Liver (tissue), 9 donors: ENCODE measurements around the gene RASA3. TPM values are rescaled to one million over a fixed set of nuclear protein-coding genes. Genes with fewer than 3 reads are reported as not detected.

Source experiments
- DNase-seq: peaks from one replicate; pipeline ENCODE4 v3.0.0-alpha.2; 2017; ENCODE audit warnings: low spot score
- H3K27ac ChIP-seq, 2 donors: one replicate each; pipeline ENCODE4 v1.7.0; 2013; ENCODE audit warnings: inconsistent platforms in 2 of 2, low read length in 2 of 2, control low read depth in 1 of 2, low read depth in 1 of 2, mild to moderate bottlenecking in 1 of 2
- H3K27me3 ChIP-seq, 4 donors: one replicate each; pipeline versions ENCODE4 v1.6.1 to v1.7.0; 2013; ENCODE audit warnings: low read length in 3 of 4, inconsistent platforms in 1 of 4, mild to moderate bottlenecking in 1 of 4, moderate library complexity in 1 of 4; ENCODE audit not compliant: control insufficient read depth in 4 of 4, insufficient read depth in 4 of 4
- H3K36me3 ChIP-seq, 4 donors: one replicate each; pipeline versions ENCODE4 v1.6.1 to v1.7.0; 2013; ENCODE audit warnings: low read length in 3 of 4, mild to moderate bottlenecking in 3 of 4, low read depth in 1 of 4, moderate library complexity in 1 of 4; ENCODE audit not compliant: control insufficient read depth in 4 of 4, insufficient read depth in 3 of 4
- H3K4me1 ChIP-seq, 4 donors: one replicate each; pipeline versions ENCODE4 v1.6.1 to v1.7.0; 2013; ENCODE audit warnings: low read length in 3 of 4, mild to moderate bottlenecking in 3 of 4, moderate library complexity in 1 of 4; ENCODE audit not compliant: control insufficient read depth in 4 of 4, insufficient read depth in 4 of 4
- H3K4me3 ChIP-seq, 3 donors: one replicate each; pipeline versions ENCODE4 v1.6.1 to v1.7.0; 2013; ENCODE audit warnings: low read length in 3 of 3, control low read depth in 1 of 3, low read depth in 1 of 3, mild to moderate bottlenecking in 1 of 3
- H3K9ac ChIP-seq, 2 donors: one replicate each; pipeline ENCODE4 v1.7.0; 2013; ENCODE audit warnings: low read length in 2 of 2, mild to moderate bottlenecking in 2 of 2, moderate library complexity in 2 of 2, control low read depth in 1 of 2, low read depth in 1 of 2
- H3K9me3 ChIP-seq, 4 donors: one replicate each; pipeline versions ENCODE4 v1.6.1 to v1.7.0; 2013; ENCODE audit warnings: low read length in 3 of 4; ENCODE audit not compliant: control insufficient read depth in 4 of 4
- ATF3 ChIP-seq: IDR thresholded peaks from 2 replicates; pipeline ENCODE4 v1.6.1; 2016; ENCODE audit warnings: antibody characterized with exemption
- EGR1 ChIP-seq, 2 donors: IDR thresholded peaks; 2 replicates each; pipeline ENCODE4 v1.6.1; 2016 to 2018; ENCODE audit warnings: antibody characterized with exemption in 2 of 2, low read depth in 2 of 2
- FOXA1 ChIP-seq: IDR thresholded peaks from 2 replicates; pipeline ENCODE4 v1.6.1; 2016; ENCODE audit warnings: antibody characterized with exemption
- GABPA ChIP-seq, 2 donors: IDR thresholded peaks in 1 of 2; conservative IDR thresholded peaks in 1 of 2; 2 replicates each; pipeline ENCODE4 v1.6.1; 2016; ENCODE audit warnings: antibody characterized with exemption in 2 of 2, mild to moderate bottlenecking in 1 of 2, moderate library complexity in 1 of 2
- HNF4A ChIP-seq, 2 donors: conservative IDR thresholded peaks; 2 replicates each; pipeline ENCODE4 v1.6.1; 2016; ENCODE audit warnings: antibody characterized with exemption in 2 of 2, mild to moderate bottlenecking in 2 of 2
- HNF4G ChIP-seq: IDR thresholded peaks from 2 replicates; pipeline ENCODE4 v1.6.1; 2016; ENCODE audit warnings: antibody characterized with exemption
- JUND ChIP-seq, 2 donors: IDR thresholded peaks; 2 replicates each; pipeline ENCODE4 v1.6.1; 2016; ENCODE audit warnings: antibody characterized with exemption in 2 of 2
- MAX ChIP-seq: IDR thresholded peaks from 2 replicates; pipeline ENCODE4 v1.6.1; 2016; ENCODE audit warnings: antibody characterized with exemption
- RAD21 ChIP-seq, 2 donors: IDR thresholded peaks; 2 replicates each; pipeline ENCODE4 v1.6.1; 2016; ENCODE audit warnings: antibody characterized with exemption in 2 of 2, mild to moderate bottlenecking in 2 of 2
- RXRA ChIP-seq, 2 donors: IDR thresholded peaks; 2 replicates each; pipeline ENCODE4 v1.6.1; 2017 to 2018; ENCODE audit warnings: antibody characterized with exemption in 2 of 2, mild to moderate bottlenecking in 1 of 2
- SP1 ChIP-seq: IDR thresholded peaks from 2 replicates; pipeline ENCODE4 v1.6.1; 2018; ENCODE audit warnings: antibody characterized with exemption, mild to moderate bottlenecking
- TAF1 ChIP-seq: conservative IDR thresholded peaks from 2 replicates; pipeline ENCODE4 v1.6.1; 2016; ENCODE audit warnings: antibody characterized with exemption, mild to moderate bottlenecking
- YY1 ChIP-seq: IDR thresholded peaks from 2 replicates; pipeline ENCODE4 v1.6.1; 2016; ENCODE audit warnings: antibody characterized with exemption, mild to moderate bottlenecking
- WGBS: extraction: QIAGEN DNeasy Blood & Tissue Kit; methylation state at CpG from one replicate; pipeline ENCODE4 v1.1.7; 2013; 5-methylcytosine and 5-hydroxymethylcytosine counted together
- polyA plus RNA-seq, 2 donors: library from polyadenylated mRNA; stranded (reverse) in 1 of 2; unstranded in 1 of 2; fragments of 200-250 nt in 1 of 2; fragments of >200 nt in 1 of 2; fragmentation: Nextera tagmentation in 1 of 2; extraction: Ambion mirVana in 1 of 2; gene quantifications; one replicate each; pipeline versions ENCODE4 v1.2.1 to v1.2.3, GENCODE V29; 2013 to 2015
- total RNA-seq, 2 donors: library from RNA; depleted of rRNA; stranded (reverse); fragments of >200 nt; gene quantifications; one replicate each; pipeline ENCODE4 v1.2.3, GENCODE V29; 2014
- TF ChIP-seq, protein P1 (sequence below): IDR thresholded peaks from 2 replicates; pipeline ENCODE4 v1.6.1; 2016; ENCODE audit warnings: antibody characterized with exemption
- TF ChIP-seq, protein P2 (sequence below): IDR thresholded peaks from 2 replicates; pipeline ENCODE4 v1.6.1; 2016; ENCODE audit warnings: antibody characterized with exemption, mild to moderate bottlenecking
- TF ChIP-seq, protein P3 (sequence below): fragments of 150-350 bp; IDR thresholded peaks from 2 replicates; pipeline ENCODE4 v1.5.1; 2017; ENCODE audit warnings: improper control_type of control experiment, low read depth, low read length; ENCODE audit not compliant: missing input control
- donor health status: healthy.
- donor health status: healthy.
- donor health status: healthy.
- donor health status: healthy.
- donor health status: healthy.

RASA3 gene
- total and polyA plus RNA-seq, 4 donors, result 0.64 to 5.9 (median 3.8) TPM

DNA sequence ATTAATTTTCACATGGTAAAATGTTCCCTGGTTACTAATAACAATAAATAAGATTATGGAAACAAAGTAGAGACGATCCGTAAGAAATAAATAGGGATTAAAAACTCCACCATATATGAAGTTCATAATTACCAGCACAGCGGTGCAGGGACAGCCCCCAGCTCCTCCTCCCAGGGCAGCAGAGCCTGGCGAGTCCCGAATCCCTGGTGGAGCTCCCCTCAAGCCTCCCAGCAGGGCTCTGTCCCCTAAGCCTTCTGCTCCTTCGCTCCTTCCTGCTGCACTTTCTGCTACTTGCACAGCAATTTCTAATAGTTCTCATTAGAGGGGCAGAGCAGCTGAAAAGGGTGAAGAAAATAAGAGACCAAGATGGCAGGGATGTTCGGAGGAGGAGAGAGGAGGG is 43.6 kb downstream of the RASA3 start:
- no peak overlapping the region for H3K27ac ChIP-seq
- H3K27me3 ChIP-seq, result no peaks in the 10 kb centered on the region
- H3K36me3 ChIP-seq, result no peaks in the 10 kb centered on the region
- no peak overlapping the region for H3K4me3 ChIP-seq
- H3K4me1 ChIP-seq, result no peaks in the 10 kb centered on the region
- H3K9me3 ChIP-seq, result peaks cover 2 to 6% (median 4%) of the 10 kb centered on the region in 4 donors
- WGBS, result 76% methylated on average over 7 of the region's 7 CpGs
- DNase-seq, result no peak
- H3K9ac ChIP-seq, result no peak overlapping the region
- no peak for TF ChIP-seq TAF1
- TF ChIP-seq, protein P1, sequence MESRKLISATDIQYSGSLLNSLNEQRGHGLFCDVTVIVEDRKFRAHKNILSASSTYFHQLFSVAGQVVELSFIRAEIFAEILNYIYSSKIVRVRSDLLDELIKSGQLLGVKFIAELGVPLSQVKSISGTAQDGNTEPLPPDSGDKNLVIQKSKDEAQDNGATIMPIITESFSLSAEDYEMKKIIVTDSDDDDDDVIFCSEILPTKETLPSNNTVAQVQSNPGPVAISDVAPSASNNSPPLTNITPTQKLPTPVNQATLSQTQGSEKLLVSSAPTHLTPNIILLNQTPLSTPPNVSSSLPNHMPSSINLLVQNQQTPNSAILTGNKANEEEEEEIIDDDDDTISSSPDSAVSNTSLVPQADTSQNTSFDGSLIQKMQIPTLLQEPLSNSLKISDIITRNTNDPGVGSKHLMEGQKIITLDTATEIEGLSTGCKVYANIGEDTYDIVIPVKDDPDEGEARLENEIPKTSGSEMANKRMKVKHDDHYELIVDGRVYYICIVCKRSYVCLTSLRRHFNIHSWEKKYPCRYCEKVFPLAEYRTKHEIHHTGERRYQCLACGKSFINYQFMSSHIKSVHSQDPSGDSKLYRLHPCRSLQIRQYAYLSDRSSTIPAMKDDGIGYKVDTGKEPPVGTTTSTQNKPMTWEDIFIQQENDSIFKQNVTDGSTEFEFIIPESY, result no peak
- no peak for TF ChIP-seq HNF4G
- TF ChIP-seq JUND (IDR thresholded peaks at IDR 0.05), result no peak
- TF ChIP-seq RXRA (IDR thresholded peaks at IDR 0.05), result no peak
- no peak for TF ChIP-seq GABPA (IDR thresholded peaks at IDR 0.05 in 1 of 2, conservative IDR thresholded peaks at IDR 0.05 in 1 of 2)
- TF ChIP-seq SP1, result no peak
- TF ChIP-seq MAX, result no peak
- no peak for TF ChIP-seq FOXA1
- no peak for TF ChIP-seq HNF4A (conservative IDR thresholded peaks at IDR 0.05)
- no peak for TF ChIP-seq RAD21 (IDR thresholded peaks at IDR 0.05)
- TF ChIP-seq, protein P2, sequence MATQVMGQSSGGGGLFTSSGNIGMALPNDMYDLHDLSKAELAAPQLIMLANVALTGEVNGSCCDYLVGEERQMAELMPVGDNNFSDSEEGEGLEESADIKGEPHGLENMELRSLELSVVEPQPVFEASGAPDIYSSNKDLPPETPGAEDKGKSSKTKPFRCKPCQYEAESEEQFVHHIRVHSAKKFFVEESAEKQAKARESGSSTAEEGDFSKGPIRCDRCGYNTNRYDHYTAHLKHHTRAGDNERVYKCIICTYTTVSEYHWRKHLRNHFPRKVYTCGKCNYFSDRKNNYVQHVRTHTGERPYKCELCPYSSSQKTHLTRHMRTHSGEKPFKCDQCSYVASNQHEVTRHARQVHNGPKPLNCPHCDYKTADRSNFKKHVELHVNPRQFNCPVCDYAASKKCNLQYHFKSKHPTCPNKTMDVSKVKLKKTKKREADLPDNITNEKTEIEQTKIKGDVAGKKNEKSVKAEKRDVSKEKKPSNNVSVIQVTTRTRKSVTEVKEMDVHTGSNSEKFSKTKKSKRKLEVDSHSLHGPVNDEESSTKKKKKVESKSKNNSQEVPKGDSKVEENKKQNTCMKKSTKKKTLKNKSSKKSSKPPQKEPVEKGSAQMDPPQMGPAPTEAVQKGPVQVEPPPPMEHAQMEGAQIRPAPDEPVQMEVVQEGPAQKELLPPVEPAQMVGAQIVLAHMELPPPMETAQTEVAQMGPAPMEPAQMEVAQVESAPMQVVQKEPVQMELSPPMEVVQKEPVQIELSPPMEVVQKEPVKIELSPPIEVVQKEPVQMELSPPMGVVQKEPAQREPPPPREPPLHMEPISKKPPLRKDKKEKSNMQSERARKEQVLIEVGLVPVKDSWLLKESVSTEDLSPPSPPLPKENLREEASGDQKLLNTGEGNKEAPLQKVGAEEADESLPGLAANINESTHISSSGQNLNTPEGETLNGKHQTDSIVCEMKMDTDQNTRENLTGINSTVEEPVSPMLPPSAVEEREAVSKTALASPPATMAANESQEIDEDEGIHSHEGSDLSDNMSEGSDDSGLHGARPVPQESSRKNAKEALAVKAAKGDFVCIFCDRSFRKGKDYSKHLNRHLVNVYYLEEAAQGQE, result no peak

- Histone ChIP-seq H3K4me1 (no peaks in the 10 kb centered on the region), H3K36me3 (no peaks in the 10 kb centered on the region), H3K9ac (no peak overlapping the region), H3K4me3 (no peak overlapping the region), H3K27ac (no peak overlapping the region), H3K27me3 (no peaks in the 10 kb centered on the region), H3K9me3 (peaks cover 2 to 6% (median 4%) of the 10 kb centered on the region in 4 donors)
- whole genome bisulfite sequencing, result 89% methylated on average over 6 of the region's 6 CpGs
- no peak for DNase-seq
- TF ChIP-seq HNF4A (conservative IDR thresholded peaks at IDR 0.05) (no peak), YY1 (no peak), EGR1 (IDR thresholded peaks at IDR 0.05; ENCODE audit: low read depth in 2 of 2) (no peak), ATF3 (no peak), HNF4G (no peak), JUND (IDR thresholded peaks at IDR 0.05) (no peak)
- TF ChIP-seq, protein P1, result no peak
- TF ChIP-seq, protein P3, sequence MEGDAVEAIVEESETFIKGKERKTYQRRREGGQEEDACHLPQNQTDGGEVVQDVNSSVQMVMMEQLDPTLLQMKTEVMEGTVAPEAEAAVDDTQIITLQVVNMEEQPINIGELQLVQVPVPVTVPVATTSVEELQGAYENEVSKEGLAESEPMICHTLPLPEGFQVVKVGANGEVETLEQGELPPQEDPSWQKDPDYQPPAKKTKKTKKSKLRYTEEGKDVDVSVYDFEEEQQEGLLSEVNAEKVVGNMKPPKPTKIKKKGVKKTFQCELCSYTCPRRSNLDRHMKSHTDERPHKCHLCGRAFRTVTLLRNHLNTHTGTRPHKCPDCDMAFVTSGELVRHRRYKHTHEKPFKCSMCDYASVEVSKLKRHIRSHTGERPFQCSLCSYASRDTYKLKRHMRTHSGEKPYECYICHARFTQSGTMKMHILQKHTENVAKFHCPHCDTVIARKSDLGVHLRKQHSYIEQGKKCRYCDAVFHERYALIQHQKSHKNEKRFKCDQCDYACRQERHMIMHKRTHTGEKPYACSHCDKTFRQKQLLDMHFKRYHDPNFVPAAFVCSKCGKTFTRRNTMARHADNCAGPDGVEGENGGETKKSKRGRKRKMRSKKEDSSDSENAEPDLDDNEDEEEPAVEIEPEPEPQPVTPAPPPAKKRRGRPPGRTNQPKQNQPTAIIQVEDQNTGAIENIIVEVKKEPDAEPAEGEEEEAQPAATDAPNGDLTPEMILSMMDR, result no peak
These were observed 44.2 kb downstream of the RASA3 start for GRCh38 chr13:114088234-114088633.
